ENCODE measurements around the gene MRGPRE.

MRGPRE gene

DNA sequence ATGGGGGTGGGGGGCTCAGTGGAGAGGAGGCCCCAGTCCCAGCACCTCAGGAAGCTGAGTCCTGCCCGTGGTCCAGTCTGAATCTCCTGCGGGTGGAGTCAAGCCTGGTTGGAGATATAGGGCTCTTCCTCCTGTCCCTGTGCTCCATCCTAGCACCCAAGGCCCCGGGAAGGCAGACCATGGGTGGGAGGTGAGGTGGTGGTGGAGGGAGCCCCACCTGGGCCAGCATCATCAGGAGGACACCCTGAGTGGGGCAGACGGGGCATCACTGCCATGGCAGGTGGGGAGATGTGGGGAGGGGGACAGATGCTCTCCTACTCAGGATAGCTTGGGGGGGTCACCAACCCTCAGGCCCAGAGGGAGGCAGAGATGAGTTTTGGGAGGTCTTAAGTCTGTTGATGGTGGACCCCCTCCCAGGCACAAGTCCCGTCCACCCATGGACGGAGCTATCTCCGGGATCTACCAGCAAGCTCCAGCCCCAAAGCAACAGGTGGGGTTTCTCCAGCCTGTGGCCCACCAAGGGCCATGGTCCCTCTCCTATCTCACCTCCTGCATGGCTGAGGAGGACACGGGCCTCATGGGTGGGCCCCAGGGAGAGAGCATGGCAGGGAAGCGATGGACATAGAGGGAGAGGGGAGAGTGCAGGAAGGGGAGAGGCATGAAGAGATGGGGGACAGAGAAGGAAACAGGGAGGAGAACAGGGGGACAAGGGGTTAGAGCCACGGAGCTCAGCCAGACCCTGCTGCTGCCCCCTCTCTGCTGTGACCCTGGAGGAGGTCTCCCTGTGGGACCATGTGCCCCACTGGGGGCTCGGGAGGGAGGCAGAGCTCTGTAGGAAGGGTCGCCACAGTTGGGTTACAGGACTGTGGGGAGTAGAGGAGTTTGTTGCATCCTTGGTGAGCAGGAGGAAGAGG, 1.3 kb downstream of the MRGPRE start:
- Histone ChIP-seq H3K4me1 (ENCODE audit: control insufficient read depth, low read length) (no peaks in the 10 kb centered on the region), H3K36me3 (ENCODE audit: control insufficient read depth, low read length) (no peaks in the 10 kb centered on the region), H3K79me2 (ENCODE audit: control insufficient read depth, low read length) (no peaks in the 10 kb centered on the region), H3K4me2 (ENCODE audit: low read length) (no peak overlapping the region), H3K27ac (ENCODE audit: low read depth, low read length) (no peak overlapping the region), H3K27me3 (ENCODE audit: control insufficient read depth, low read length) (no peaks in the 10 kb centered on the region), H3K9me3 (ENCODE audit: control insufficient read depth, insufficient read depth, low read length) (no peaks in the 10 kb centered on the region), H4K20me1 (ENCODE audit: control insufficient read depth, insufficient read depth, low read depth, low read length) (no peaks in the 10 kb centered on the region), H3F3A (ENCODE audit: control insufficient read depth, insufficient read depth) (no peaks in the 10 kb centered on the region), H3K9me2 (replicated peaks; ENCODE audit: control insufficient read depth, low read length) (no peaks in the 10 kb centered on the region), H3K4me3 (ENCODE audit: low read length) (no peak overlapping the region)
- TF ChIP-seq EZH2phosphoT487 (IDR thresholded peaks at IDR 0.05; ENCODE audit: borderline replicate concordance, low read length) = no peak
- TF ChIP-seq, protein P1, sequence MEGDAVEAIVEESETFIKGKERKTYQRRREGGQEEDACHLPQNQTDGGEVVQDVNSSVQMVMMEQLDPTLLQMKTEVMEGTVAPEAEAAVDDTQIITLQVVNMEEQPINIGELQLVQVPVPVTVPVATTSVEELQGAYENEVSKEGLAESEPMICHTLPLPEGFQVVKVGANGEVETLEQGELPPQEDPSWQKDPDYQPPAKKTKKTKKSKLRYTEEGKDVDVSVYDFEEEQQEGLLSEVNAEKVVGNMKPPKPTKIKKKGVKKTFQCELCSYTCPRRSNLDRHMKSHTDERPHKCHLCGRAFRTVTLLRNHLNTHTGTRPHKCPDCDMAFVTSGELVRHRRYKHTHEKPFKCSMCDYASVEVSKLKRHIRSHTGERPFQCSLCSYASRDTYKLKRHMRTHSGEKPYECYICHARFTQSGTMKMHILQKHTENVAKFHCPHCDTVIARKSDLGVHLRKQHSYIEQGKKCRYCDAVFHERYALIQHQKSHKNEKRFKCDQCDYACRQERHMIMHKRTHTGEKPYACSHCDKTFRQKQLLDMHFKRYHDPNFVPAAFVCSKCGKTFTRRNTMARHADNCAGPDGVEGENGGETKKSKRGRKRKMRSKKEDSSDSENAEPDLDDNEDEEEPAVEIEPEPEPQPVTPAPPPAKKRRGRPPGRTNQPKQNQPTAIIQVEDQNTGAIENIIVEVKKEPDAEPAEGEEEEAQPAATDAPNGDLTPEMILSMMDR (IDR thresholded peaks at IDR 0.05; ENCODE audit: low read depth, low read length, poor library complexity, severe bottlenecking) = no peak

DNA sequence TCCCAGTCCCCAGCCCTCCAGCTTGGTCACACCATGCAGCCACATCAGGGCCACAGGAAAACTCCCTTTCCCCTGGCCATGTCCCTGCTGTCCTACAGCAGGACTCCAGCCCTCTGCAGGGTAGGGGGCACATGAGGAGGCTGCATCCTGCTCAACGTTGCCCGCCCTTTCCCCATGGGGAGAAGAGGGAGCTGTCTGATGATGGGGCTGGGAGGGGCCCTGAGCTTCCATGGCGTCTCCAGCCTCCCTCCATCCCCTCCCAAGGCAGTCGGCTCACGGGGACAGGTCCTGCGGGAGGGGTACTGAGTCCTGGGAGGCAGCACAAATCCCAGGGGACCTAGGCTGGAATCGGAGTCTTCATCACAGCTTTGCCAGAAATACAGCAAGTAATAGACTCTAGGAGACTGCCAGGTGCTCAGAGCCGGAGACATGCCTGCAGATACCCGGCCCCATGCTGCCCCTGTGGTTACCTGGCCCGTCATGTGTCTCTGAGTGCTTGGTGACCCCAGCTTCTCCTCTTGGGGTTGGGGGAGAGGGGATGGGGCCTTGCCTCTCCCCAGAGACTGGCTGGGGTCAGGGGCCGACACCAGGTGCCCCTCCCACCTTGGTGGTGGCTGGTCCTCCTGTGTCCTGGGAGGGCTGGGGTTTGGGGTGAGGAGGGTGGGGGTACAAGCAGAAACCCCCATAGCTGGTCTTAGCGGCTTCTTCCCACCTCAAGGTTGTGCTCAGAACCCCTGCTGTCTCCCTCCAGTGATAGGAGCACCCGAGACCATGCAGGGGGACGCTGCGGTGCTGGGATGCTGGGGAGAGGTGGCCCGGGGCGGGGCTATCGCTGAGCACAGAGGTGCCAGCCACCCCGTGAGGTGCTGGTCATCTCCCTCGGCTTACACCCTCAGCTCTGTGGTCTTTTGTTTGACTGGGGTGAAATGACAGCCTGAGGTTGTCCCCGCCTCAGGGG, 2.3 kb downstream of the MRGPRE start:
- no peaks in the 10 kb centered on the region for H3K36me3 ChIP-seq (ENCODE audit: control insufficient read depth, low read length)
- no peaks in the 10 kb centered on the region for H4K20me1 ChIP-seq (ENCODE audit: control insufficient read depth, insufficient read depth, low read depth, low read length)
- H3K27me3 ChIP-seq (ENCODE audit: control insufficient read depth, low read length) = no peaks in the 10 kb centered on the region
- H3K4me1 ChIP-seq (ENCODE audit: control insufficient read depth, low read length) = no peaks in the 10 kb centered on the region
- no peak overlapping the region for H3K4me2 ChIP-seq (ENCODE audit: low read length)
- H3K9me2 ChIP-seq (replicated peaks; ENCODE audit: control insufficient read depth, low read length) = no peaks in the 10 kb centered on the region
- TF ChIP-seq, protein P1 (IDR thresholded peaks at IDR 0.05; ENCODE audit: low read depth, low read length, poor library complexity, severe bottlenecking) = no peak
- TF ChIP-seq EZH2phosphoT487 (IDR thresholded peaks at IDR 0.05; ENCODE audit: borderline replicate concordance, low read length) = no peak
- no peak overlapping the region for H3K4me3 ChIP-seq (ENCODE audit: low read length)
- H3K27ac ChIP-seq (ENCODE audit: low read depth, low read length) = no peak overlapping the region
- no peaks in the 10 kb centered on the region for H3K9me3 ChIP-seq (ENCODE audit: control insufficient read depth, insufficient read depth, low read length)
- H3K79me2 ChIP-seq (ENCODE audit: control insufficient read depth, low read length) = no peaks in the 10 kb centered on the region
- no peaks in the 10 kb centered on the region for H3F3A ChIP-seq (ENCODE audit: control insufficient read depth, insufficient read depth)

DNA sequence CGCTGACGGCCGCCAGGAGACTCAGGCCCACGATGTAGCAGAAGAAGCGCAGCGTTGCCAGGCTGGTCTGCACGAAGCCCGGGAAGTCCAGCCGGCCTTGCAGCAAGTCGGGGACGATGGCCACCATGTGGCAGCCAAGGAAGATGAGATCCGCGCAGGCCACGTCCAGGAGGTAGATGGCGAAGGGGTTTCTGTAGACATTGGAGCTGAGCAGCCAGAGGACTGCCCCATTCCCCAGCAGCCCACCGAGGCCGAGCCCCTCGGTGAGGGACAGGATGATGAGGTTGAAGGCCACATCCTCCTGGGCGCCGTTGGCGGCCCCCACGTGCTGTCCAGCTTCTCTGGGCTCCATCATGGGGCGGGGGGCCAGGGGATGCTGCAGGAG, 3.8 kb downstream of the MRGPRE start:
- Histone ChIP-seq H4K20me1 (ENCODE audit: control insufficient read depth, insufficient read depth, low read depth, low read length) (no peaks in the 10 kb centered on the region), H3K4me1 (ENCODE audit: control insufficient read depth, low read length) (no peaks in the 10 kb centered on the region), H3F3A (ENCODE audit: control insufficient read depth, insufficient read depth) (no peaks in the 10 kb centered on the region), H3K9me3 (ENCODE audit: control insufficient read depth, insufficient read depth, low read length) (no peaks in the 10 kb centered on the region), H3K27ac (ENCODE audit: low read depth, low read length) (no peak overlapping the region), H3K79me2 (ENCODE audit: control insufficient read depth, low read length) (no peaks in the 10 kb centered on the region), H3K4me3 (ENCODE audit: low read length) (no peak overlapping the region), H3K36me3 (ENCODE audit: control insufficient read depth, low read length) (no peaks in the 10 kb centered on the region), H3K9me2 (replicated peaks; ENCODE audit: control insufficient read depth, low read length) (no peaks in the 10 kb centered on the region), H3K4me2 (ENCODE audit: low read length) (no peak overlapping the region), H3K27me3 (ENCODE audit: control insufficient read depth, low read length) (no peaks in the 10 kb centered on the region)
- no peak for TF ChIP-seq EZH2phosphoT487 (IDR thresholded peaks at IDR 0.05; ENCODE audit: borderline replicate concordance, low read length)
- TF ChIP-seq, protein P1 (IDR thresholded peaks at IDR 0.05; ENCODE audit: low read depth, low read length, poor library complexity, severe bottlenecking) = no peak
